Liver (tissue), 9 donors: ENCODE measurements around the gene HIRIP3. TPM values are rescaled to one million over a fixed set of nuclear protein-coding genes. Genes with fewer than 3 reads are reported as not detected.

Source experiments
- DNase-seq: peaks from one replicate; pipeline ENCODE4 v3.0.0-alpha.2; 2017; ENCODE audit warnings: low spot score
- H3K27ac ChIP-seq, 2 donors: one replicate each; pipeline ENCODE4 v1.7.0; 2013; ENCODE audit warnings: inconsistent platforms in 2 of 2, low read length in 2 of 2, control low read depth in 1 of 2, low read depth in 1 of 2, mild to moderate bottlenecking in 1 of 2
- H3K27me3 ChIP-seq, 4 donors: one replicate each; pipeline versions ENCODE4 v1.6.1 to v1.7.0; 2013; ENCODE audit warnings: low read length in 3 of 4, inconsistent platforms in 1 of 4, mild to moderate bottlenecking in 1 of 4, moderate library complexity in 1 of 4; ENCODE audit not compliant: control insufficient read depth in 4 of 4, insufficient read depth in 4 of 4
- H3K36me3 ChIP-seq, 4 donors: one replicate each; pipeline versions ENCODE4 v1.6.1 to v1.7.0; 2013; ENCODE audit warnings: low read length in 3 of 4, mild to moderate bottlenecking in 3 of 4, low read depth in 1 of 4, moderate library complexity in 1 of 4; ENCODE audit not compliant: control insufficient read depth in 4 of 4, insufficient read depth in 3 of 4
- H3K4me1 ChIP-seq, 4 donors: one replicate each; pipeline versions ENCODE4 v1.6.1 to v1.7.0; 2013; ENCODE audit warnings: low read length in 3 of 4, mild to moderate bottlenecking in 3 of 4, moderate library complexity in 1 of 4; ENCODE audit not compliant: control insufficient read depth in 4 of 4, insufficient read depth in 4 of 4
- H3K4me3 ChIP-seq, 3 donors: one replicate each; pipeline versions ENCODE4 v1.6.1 to v1.7.0; 2013; ENCODE audit warnings: low read length in 3 of 3, control low read depth in 1 of 3, low read depth in 1 of 3, mild to moderate bottlenecking in 1 of 3
- H3K9ac ChIP-seq, 2 donors: one replicate each; pipeline ENCODE4 v1.7.0; 2013; ENCODE audit warnings: low read length in 2 of 2, mild to moderate bottlenecking in 2 of 2, moderate library complexity in 2 of 2, control low read depth in 1 of 2, low read depth in 1 of 2
- H3K9me3 ChIP-seq, 4 donors: one replicate each; pipeline versions ENCODE4 v1.6.1 to v1.7.0; 2013; ENCODE audit warnings: low read length in 3 of 4; ENCODE audit not compliant: control insufficient read depth in 4 of 4
- FOXA1 ChIP-seq: IDR thresholded peaks from 2 replicates; pipeline ENCODE4 v1.6.1; 2016; ENCODE audit warnings: antibody characterized with exemption
- HNF4A ChIP-seq, 2 donors: conservative IDR thresholded peaks; 2 replicates each; pipeline ENCODE4 v1.6.1; 2016; ENCODE audit warnings: antibody characterized with exemption in 2 of 2, mild to moderate bottlenecking in 2 of 2
- JUND ChIP-seq, 2 donors: IDR thresholded peaks; 2 replicates each; pipeline ENCODE4 v1.6.1; 2016; ENCODE audit warnings: antibody characterized with exemption in 2 of 2
- RAD21 ChIP-seq, 2 donors: IDR thresholded peaks; 2 replicates each; pipeline ENCODE4 v1.6.1; 2016; ENCODE audit warnings: antibody characterized with exemption in 2 of 2, mild to moderate bottlenecking in 2 of 2
- REST ChIP-seq: IDR thresholded peaks from 2 replicates; pipeline ENCODE4 v1.6.1; 2016; ENCODE audit warnings: antibody characterized with exemption, mild to moderate bottlenecking
- TAF1 ChIP-seq: conservative IDR thresholded peaks from 2 replicates; pipeline ENCODE4 v1.6.1; 2016; ENCODE audit warnings: antibody characterized with exemption, mild to moderate bottlenecking
- WGBS: extraction: QIAGEN DNeasy Blood & Tissue Kit; methylation state at CpG from one replicate; pipeline ENCODE4 v1.1.7; 2013; 5-methylcytosine and 5-hydroxymethylcytosine counted together
- polyA plus RNA-seq, 2 donors: library from polyadenylated mRNA; stranded (reverse) in 1 of 2; unstranded in 1 of 2; fragments of 200-250 nt in 1 of 2; fragments of >200 nt in 1 of 2; fragmentation: Nextera tagmentation in 1 of 2; extraction: Ambion mirVana in 1 of 2; gene quantifications; one replicate each; pipeline versions ENCODE4 v1.2.1 to v1.2.3, GENCODE V29; 2013 to 2015
- total RNA-seq, 2 donors: library from RNA; depleted of rRNA; stranded (reverse); fragments of >200 nt; gene quantifications; one replicate each; pipeline ENCODE4 v1.2.3, GENCODE V29; 2014
- TF ChIP-seq, protein P1 (sequence below): IDR thresholded peaks from 2 replicates; pipeline ENCODE4 v1.6.1; 2016; ENCODE audit warnings: antibody characterized with exemption
- TF ChIP-seq, protein P2 (sequence below): IDR thresholded peaks from 2 replicates; pipeline ENCODE4 v1.6.1; 2016; ENCODE audit warnings: antibody characterized with exemption
- TF ChIP-seq, protein P3 (sequence below): fragments of 150-350 bp; IDR thresholded peaks from 2 replicates; pipeline ENCODE4 v1.5.1; 2017; ENCODE audit warnings: improper control_type of control experiment, low read depth, low read length; ENCODE audit not compliant: missing input control
- TF ChIP-seq, protein P4 (sequence below): IDR thresholded peaks from 2 replicates; pipeline ENCODE4 v1.6.1; 2016; ENCODE audit warnings: antibody characterized with exemption
- donor health status: healthy.
- donor health status: healthy.
- donor health status: healthy.
- donor health status: healthy.
- donor health status: healthy.

The HIRIP3 gene
- total and polyA plus RNA-seq, 4 donors, result 5.7 to 10.5 (median 9.1) TPM

DNA sequence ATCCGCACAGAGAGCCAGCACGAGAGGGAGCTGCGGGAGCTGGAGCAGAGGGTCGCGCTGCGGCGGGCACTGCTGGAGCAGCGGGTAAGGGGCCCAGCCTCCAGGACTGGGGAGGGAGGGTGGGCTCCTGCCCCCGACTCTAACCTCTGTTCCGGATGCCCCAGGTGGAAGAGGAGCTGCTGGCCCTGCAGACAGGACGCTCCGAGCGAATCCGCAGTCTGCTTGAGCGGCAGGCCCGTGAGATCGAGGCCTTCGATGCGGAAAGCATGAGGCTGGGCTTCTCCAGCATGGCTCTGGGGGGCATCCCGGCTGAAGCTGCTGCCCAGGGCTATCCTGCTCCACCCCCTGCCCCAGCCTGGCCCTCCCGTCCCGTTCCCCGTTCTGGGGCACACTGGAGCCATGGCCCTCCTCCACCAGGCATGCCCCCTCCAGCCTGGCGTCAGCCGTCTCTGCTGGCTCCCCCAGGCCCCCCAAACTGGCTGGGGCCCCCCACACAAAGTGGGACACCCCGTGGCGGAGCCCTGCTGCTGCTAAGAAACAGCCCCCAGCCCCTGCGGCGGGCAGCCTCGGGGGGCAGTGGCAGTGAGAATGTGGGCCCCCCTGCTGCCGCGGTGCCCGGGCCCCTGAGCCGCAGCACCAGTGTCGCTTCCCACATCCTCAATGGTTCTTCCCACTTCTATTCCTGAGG, 4.4 kb downstream of the HIRIP3 start:
- DNase-seq, result no peak
- Histone ChIP-seq H3K4me3 (no peak overlapping the region), H3K4me1 (peaks cover 2 to 17% (median 11%) of the 10 kb centered on the region in 4 donors), H3K36me3 (peaks cover 15 to 64% (median 29%) of the 10 kb centered on the region in 4 donors), H3K27me3 (no peaks in the 10 kb centered on the region), H3K27ac (no peak overlapping the region), H3K9ac (no peak overlapping the region), H3K9me3 (no peaks in the 10 kb centered on the region)
- TF ChIP-seq, protein P1, sequence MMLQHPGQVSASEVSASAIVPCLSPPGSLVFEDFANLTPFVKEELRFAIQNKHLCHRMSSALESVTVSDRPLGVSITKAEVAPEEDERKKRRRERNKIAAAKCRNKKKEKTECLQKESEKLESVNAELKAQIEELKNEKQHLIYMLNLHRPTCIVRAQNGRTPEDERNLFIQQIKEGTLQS, result no peak
- WGBS, result 96% methylated on average over 35 of the region's 35 CpGs

- H3K36me3 ChIP-seq, result peaks cover 20 to 74% (median 37%) of the 10 kb centered on the region in 4 donors
- no peak overlapping the region for H3K4me3 ChIP-seq
- 80% methylated on average over 2 of the region's 2 CpGs for WGBS
- H3K27ac ChIP-seq, result no peak overlapping the region
- DNase-seq, result no peak
- no peak for TF ChIP-seq FOXA1
- no peak for TF ChIP-seq JUND (IDR thresholded peaks at IDR 0.05)
- TF ChIP-seq REST, result no peak
- TF ChIP-seq, protein P2, sequence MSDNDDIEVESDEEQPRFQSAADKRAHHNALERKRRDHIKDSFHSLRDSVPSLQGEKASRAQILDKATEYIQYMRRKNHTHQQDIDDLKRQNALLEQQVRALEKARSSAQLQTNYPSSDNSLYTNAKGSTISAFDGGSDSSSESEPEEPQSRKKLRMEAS, result no peak
- TF ChIP-seq, protein P3, sequence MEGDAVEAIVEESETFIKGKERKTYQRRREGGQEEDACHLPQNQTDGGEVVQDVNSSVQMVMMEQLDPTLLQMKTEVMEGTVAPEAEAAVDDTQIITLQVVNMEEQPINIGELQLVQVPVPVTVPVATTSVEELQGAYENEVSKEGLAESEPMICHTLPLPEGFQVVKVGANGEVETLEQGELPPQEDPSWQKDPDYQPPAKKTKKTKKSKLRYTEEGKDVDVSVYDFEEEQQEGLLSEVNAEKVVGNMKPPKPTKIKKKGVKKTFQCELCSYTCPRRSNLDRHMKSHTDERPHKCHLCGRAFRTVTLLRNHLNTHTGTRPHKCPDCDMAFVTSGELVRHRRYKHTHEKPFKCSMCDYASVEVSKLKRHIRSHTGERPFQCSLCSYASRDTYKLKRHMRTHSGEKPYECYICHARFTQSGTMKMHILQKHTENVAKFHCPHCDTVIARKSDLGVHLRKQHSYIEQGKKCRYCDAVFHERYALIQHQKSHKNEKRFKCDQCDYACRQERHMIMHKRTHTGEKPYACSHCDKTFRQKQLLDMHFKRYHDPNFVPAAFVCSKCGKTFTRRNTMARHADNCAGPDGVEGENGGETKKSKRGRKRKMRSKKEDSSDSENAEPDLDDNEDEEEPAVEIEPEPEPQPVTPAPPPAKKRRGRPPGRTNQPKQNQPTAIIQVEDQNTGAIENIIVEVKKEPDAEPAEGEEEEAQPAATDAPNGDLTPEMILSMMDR, result no peak
- no peak for TF ChIP-seq RAD21 (IDR thresholded peaks at IDR 0.05)
- TF ChIP-seq, protein P4, sequence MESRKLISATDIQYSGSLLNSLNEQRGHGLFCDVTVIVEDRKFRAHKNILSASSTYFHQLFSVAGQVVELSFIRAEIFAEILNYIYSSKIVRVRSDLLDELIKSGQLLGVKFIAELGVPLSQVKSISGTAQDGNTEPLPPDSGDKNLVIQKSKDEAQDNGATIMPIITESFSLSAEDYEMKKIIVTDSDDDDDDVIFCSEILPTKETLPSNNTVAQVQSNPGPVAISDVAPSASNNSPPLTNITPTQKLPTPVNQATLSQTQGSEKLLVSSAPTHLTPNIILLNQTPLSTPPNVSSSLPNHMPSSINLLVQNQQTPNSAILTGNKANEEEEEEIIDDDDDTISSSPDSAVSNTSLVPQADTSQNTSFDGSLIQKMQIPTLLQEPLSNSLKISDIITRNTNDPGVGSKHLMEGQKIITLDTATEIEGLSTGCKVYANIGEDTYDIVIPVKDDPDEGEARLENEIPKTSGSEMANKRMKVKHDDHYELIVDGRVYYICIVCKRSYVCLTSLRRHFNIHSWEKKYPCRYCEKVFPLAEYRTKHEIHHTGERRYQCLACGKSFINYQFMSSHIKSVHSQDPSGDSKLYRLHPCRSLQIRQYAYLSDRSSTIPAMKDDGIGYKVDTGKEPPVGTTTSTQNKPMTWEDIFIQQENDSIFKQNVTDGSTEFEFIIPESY, result no peak
- TF ChIP-seq, protein P1, result no peak
- TF ChIP-seq TAF1, result no peak
- no peak for TF ChIP-seq HNF4A (conservative IDR thresholded peaks at IDR 0.05)
- H3K27me3 ChIP-seq, result no peaks in the 10 kb centered on the region
- no peak overlapping the region for H3K9ac ChIP-seq
- H3K4me1 ChIP-seq, result peaks cover 2 to 13% (median 8%) of the 10 kb centered on the region in 4 donors
- H3K9me3 ChIP-seq, result no peaks in the 10 kb centered on the region
Measured at GRCh38 chr16:29990034-29990433, 5.4 kb downstream of the HIRIP3 start.
